GM21786 (cell line): Measurements from ENCODE around the gene NBPF9.
"Not testable (repeated sequence)": the region's sequence is repeated elsewhere in the genome, so short reads cannot be mapped to it uniquely, and the experiment has no call there.

Source experiments
- ATAC-seq: cut with Tn5 transposase; IDR thresholded peaks from one replicate; pipeline ENCODE4 v1.9.1; 2021; ENCODE audit not compliant: unreplicated experiment

NBPF9 gene, protein sequence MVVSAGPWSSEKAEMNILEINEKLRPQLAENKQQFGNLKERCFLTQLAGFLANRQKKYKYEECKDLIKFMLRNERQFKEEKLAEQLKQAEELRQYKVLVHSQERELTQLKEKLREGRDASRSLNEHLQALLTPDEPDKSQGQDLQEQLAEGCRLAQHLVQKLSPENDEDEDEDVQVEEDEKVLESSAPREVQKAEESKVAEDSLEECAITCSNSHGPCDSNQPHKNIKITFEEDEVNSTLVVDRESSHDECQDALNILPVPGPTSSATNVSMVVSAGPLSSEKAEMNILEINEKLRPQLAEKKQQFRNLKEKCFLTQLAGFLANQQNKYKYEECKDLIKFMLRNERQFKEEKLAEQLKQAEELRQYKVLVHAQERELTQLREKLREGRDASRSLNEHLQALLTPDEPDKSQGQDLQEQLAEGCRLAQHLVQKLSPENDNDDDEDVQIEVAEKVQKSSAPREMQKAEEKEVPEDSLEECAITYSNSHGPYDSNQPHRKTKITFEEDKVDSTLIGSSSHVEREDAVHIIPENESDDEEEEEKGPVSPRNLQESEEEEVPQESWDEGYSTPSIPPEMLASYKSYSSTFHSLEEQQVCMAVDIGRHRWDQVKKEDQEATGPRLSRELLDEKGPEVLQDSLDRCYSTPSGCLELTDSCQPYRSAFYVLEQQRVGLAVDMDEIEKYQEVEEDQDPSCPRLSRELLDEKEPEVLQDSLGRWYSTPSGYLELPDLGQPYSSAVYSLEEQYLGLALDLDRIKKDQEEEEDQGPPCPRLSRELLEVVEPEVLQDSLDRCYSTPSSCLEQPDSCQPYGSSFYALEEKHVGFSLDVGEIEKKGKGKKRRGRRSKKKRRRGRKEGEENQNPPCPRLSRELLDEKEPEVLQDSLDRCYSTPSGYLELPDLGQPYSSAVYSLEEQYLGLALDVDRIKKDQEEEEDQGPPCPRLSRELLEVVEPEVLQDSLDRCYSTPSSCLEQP (N-terminal part only)

DNA sequence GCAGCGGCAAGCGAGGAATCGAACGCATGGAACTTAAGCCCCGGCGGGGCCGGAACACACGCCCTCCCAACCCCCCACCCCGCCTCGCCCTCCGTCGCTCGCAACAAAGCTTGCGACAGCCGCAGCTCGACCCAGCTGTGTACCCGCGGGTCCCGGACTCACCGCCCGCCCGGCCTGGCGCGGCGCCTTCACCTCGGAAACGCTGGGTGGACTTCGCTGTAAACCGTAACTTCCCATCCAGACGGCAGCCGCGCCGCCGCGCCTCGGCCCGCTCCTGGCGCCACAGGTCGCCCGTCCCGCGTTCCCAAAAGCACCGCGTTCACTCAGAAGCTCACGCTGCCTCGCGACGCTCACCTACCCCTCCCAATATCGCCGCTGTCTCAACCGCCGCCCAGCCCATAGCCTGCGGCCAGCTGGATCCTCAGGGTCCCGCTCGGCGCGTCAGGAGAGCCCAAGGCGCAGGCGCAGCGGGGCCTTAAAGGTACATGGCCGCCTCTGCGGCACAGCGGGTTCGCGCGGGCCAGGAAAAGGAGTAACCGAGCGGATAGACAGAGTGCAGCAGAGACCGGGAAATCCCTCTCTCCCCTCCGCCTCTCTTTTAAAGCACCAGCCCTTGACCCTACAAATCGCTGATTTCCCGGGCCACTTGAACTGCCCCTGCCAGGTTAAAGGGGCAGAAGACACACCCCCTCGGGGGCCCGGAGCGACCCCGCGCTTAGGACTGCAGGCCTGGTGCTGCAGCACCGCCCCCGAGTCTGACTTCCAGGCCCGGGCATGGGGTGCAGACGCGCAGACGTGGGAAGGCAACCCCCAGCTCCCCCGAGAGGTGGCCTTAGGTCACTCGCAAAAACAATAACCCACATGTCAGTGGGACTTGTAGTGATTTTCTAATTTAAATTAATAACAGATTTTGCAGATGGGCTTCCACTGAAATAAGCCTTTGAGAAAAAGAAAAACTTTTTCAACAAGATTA, at the start of gene NBPF9:
NBPF9 (minus strand) TSS at position 443 of the 973 bp plus-strand sequence. CDS start 21,412 bp downstream, outside the sequence.
- ATAC-seq = peak; percentile 88

DNA sequence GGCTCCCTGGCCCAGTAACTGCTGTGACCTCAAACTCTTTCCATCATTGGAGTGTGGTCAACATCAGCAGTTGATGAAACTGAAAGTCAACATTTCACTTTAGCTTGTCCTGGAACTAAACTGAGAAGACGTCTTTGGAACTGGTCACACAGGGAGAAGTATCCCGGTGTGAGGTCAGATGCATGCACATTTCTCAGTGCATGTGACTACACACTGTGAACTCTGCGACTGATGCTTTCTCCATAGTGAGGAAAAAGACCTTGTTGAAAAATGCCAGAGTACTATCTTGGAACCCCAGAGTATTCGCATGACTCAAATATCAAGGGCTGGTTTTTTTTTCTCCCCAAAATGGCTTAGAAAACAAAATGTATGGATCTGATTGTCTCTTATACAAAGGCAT, 46.6 kb upstream of the NBPF9 start:
- ATAC-seq = not testable (repeated sequence)

- not testable (repeated sequence) for ATAC-seq
Observed at GRCh38 chr1:149137585-149137984, 34.2 kb upstream of the NBPF9 start.

DNA sequence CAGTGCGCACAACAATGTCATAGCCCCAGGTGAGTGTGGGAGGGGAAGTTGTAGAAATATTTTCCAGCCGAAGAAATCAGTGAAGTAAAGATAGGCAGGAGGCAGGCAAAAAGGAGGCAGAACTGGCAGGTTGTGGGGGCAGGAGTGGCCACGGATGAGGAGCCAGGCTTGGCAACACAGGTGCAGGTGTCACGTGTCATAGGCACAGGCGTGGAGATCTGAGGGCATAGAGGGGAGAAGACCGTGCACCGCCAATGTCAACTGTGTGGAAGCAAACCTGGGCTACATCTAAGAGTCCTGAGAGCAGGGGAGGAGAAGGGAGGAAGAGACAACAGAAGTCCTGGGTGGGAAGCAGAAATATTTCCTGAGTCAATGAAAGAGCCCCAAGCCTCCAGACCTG, 27.6 kb upstream of the NBPF9 start:
- not testable (repeated sequence) for ATAC-seq

GRCh38 chr1:149129245-149129644, 25.9 kb upstream of the NBPF9 start:
- not testable (repeated sequence) for ATAC-seq

GRCh38 chr1:149126555-149127145, 23.3 kb upstream of the NBPF9 start:
- ATAC-seq = not testable (repeated sequence)

DNA sequence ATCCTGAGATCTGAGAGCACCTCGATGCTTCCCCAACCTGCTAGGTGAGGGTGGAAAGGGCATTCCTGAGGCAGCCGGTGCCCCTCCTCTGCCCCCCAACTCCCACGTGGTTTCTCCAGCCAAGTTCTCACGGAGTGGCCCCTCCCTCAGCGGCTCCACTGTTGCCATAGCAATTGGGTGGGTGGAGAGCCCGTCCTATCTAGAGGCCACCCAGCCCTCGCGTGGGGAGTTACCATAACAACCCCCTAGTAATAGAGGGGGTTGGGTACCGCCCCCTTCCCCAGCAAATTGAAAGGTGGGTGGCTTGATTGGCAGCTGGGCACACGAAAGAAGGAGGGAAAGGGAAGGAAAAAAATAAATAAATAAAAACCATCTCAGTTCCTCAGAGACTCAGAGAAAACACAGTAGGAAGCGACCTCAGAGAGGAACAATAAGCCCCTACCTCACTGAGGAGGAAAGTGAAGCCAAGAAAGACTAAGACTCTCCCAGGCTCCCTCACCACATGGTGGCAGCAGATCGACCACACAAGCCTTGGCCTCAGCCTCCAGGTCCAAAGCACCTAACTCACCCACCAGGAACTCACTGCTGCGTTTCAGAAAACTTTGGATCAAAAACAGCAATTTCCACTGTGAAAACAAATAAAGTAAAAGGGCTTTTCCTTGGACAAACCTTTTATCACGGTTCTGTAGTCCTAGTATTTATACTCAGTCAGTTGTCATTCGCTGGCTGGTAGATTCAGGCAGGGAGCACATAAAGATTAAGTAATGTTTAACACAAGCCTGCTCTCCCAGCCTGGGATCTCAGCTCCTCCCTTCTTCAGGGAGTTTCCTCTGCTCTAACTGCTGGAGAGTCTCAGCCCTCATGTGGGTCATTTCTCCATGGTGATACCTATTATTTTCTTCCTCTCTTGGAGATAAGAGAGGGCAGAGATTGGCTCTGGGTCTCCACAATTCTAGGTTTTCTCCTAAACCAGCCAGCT, 20.9 kb upstream of the NBPF9 start:
- ATAC-seq = not testable (repeated sequence)

- not testable (repeated sequence) for ATAC-seq
Observed at GRCh38 chr1:149112828-149113227, 9.5 kb upstream of the NBPF9 start.

DNA sequence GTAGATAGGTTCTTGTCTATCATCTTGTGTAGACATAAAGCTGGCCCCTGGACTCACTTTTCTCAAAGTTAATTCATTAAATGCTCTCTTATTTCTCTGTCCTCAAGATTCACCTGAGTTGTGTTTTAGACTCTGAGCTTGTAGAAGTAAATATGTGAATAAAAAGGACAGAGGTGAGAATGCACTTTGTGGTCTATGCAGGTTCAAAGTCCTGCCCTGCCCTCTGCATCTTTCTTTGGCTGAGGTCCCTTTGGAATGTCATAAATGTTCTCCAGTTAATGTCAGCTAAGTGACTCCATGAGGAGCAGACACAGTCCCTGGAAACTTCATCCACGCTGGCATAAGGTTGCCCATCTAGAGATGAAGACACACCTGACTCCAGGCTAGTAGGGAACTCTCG, 7.0 kb upstream of the NBPF9 start:
- ATAC-seq = not testable (repeated sequence)

- ATAC-seq = not testable (repeated sequence)
Observed at GRCh38 chr1:149102574-149102973, 777 bp downstream of the NBPF9 start.

- ATAC-seq = not testable (repeated sequence)
Observed at GRCh38 chr1:149098276-149098675, 5.1 kb downstream of the NBPF9 start.

GRCh38 chr1:149093155-149093554, 10.2 kb downstream of the NBPF9 start:
- ATAC-seq = not testable (repeated sequence)

GRCh38 chr1:149075505-149076127, 27.7 kb downstream of the NBPF9 start:
- ATAC-seq = not testable (repeated sequence)

DNA sequence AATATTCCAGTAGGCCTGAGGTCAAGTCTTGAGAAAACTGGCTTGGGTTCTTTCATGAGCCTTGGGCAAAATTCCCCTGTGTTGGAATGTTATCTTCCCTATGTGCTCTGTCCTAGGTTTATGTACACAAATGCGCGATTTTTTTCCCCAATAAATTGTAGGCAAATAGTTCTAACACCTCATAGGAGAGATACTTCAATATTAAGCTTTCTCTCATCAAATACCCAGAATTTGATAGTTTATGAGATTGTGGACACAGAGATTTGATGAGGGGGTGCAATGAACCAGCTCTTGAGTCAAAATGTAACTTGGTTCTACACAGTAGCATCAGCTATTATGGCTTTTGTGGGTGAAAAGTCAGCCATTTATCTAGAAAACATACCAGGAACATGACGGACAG, 38.7 kb downstream of the NBPF9 start:
- not testable (repeated sequence) for ATAC-seq

GRCh38 chr1:149043056-149043455, 60.3 kb downstream of the NBPF9 start:
- not testable (repeated sequence) for ATAC-seq

DNA sequence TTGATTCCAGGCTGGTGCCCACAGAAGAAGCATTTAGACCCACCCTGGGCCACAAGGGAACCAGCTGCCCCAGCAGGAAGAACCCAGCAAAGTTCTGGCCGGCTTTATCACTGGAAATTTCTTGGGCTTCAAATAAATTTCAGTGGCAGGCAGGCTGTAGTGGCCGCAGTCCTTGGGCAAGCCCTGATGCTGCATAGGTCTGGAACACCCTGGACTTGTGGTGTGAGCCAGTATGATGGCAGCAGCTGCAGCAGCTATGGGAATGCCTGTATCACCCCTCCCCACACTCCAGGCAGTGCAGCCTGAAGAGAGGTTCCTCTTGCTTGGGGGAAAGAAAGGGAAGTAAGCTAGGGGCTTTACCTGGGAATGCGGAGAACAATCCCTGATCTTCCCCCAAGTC, 69.4 kb downstream of the NBPF9 start:
- not testable (repeated sequence) for ATAC-seq

- ATAC-seq = not testable (repeated sequence)
Observed at GRCh38 chr1:149024327-149024726, 79.0 kb downstream of the NBPF9 start.

GRCh38 chr1:149018577-149018976, 84.8 kb downstream of the NBPF9 start:
- ATAC-seq = not testable (repeated sequence)
